ENCODE data around the gene SPG7.
"Not testable (repeated sequence)": the region's sequence is repeated elsewhere in the genome, so short reads cannot be mapped to it uniquely, and the experiment has no call there.

The SPG7 gene

GRCh38 chr16:89507834-89508590, at the start of gene SPG7:
Gene SPG7 (plus strand): TSS chr16:89508403. CDS start chr16:89508418, 15 bp downstream.
- TF ChIP-seq CTCF (IDR thresholded peaks at IDR 0.05; ENCODE audit: insufficient read depth, low read depth, low read length, missing control alignments): no peak
- peak; percentile 91 for DNase-seq (ENCODE audit: low read depth)
- H3K4me3 ChIP-seq (ENCODE audit: low read length): peak within 1 kb of the TSS; percentile 90

GRCh38 chr16:89458551-89458950, 49.7 kb upstream of the SPG7 start:
- TF ChIP-seq CTCF (IDR thresholded peaks at IDR 0.05; ENCODE audit: insufficient read depth, low read depth, low read length, missing control alignments): peak; percentile 4
- no peak overlapping the region for H3K4me3 ChIP-seq (ENCODE audit: low read length)
- DNase-seq (ENCODE audit: low read depth): peak; percentile 93

DNA sequence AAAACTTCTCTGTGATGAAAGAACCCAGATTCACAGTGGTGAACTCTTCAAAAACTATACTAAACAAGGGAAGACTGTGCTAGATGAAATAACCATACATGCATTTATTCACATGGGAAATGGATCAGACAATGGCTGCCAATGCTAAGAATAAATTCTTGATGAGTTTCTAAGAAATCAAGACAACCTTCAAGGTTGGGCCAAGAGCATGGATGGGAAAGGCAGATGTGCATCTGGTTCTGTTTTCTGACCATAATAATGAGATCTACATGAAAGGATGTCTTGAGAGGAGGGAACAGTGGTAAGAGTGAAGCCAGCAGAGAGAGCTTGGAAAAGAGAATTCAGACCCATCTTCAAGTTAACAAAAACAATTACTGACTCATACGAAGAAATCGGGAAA, 49.2 kb upstream of the SPG7 start:
- no peak overlapping the region for H3K4me3 ChIP-seq (ENCODE audit: low read length)
- no peak for TF ChIP-seq CTCF (IDR thresholded peaks at IDR 0.05; ENCODE audit: insufficient read depth, low read depth, low read length, missing control alignments)
- no peak for DNase-seq (ENCODE audit: low read depth)

DNA sequence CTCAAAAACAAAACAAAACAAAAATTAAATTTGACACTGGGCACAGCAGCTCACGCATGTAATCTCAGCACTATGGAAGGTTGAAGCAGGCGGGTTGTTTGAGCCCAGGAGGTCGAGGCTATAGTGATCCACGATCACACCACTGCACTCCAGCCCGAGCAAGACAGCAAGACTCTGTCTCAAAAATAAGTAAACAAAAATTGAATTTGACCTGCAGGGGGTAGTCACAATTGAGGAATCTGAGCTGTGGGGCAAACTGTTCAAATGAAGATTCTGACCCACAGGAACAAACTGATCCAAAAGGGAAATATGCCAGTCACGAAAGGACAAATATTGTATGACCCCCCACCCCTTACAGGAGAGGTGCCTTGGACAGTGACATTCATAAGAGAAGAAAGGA, 47.6 kb upstream of the SPG7 start:
- no peak for TF ChIP-seq CTCF (IDR thresholded peaks at IDR 0.05; ENCODE audit: insufficient read depth, low read depth, low read length, missing control alignments)
- H3K4me3 ChIP-seq (ENCODE audit: low read length): no peak overlapping the region
- DNase-seq (ENCODE audit: low read depth): no peak

- not testable (repeated sequence) for H3K4me3 ChIP-seq (ENCODE audit: low read length); DNase-seq (ENCODE audit: low read depth)
These were observed 46.3 kb upstream of the SPG7 start for GRCh38 chr16:89461890-89462289.

GRCh38 chr16:89462639-89463038, 45.6 kb upstream of the SPG7 start:
- DNase-seq (ENCODE audit: low read depth): not testable (repeated sequence)

GRCh38 chr16:89463312-89463711, 44.9 kb upstream of the SPG7 start:
- not testable (repeated sequence) for H3K4me3 ChIP-seq (ENCODE audit: low read length); DNase-seq (ENCODE audit: low read depth)

More at GRCh38 chr16:89462639-89463038, 45.6 kb upstream of the SPG7 start:
- not testable (repeated sequence) for H3K4me3 ChIP-seq (ENCODE audit: low read length)

- no peak overlapping the region for H3K4me3 ChIP-seq (ENCODE audit: low read length)
- no peak for TF ChIP-seq CTCF (IDR thresholded peaks at IDR 0.05; ENCODE audit: insufficient read depth, low read depth, low read length, missing control alignments)
- no peak for DNase-seq (ENCODE audit: low read depth)
These were observed 41.3 kb upstream of the SPG7 start for GRCh38 chr16:89466920-89467319.
